H1 (cell line): ENCODE data around the gene OSM. TPM values are rescaled to one million over a fixed set of nuclear protein-coding genes. Genes with fewer than 3 reads are reported as not detected.

Experiments
- CTCF ChIA-PET: fragments of 300-600 bp; sonication (Branson Sonifier 250); formaldehyde crosslinking; loops from one replicate; lab custom pipeline; 2021; ENCODE audit not compliant: partially characterized antibody; lab: Charles Lee
- POLR2A ChIA-PET: fragments of 300-600 bp; sonication (Branson Sonifier 250); formaldehyde crosslinking; loops from one replicate; lab custom pipeline; 2021; ENCODE audit warnings: inconsistent platforms; ENCODE audit not compliant: partially characterized antibody; lab: Charles Lee
- DNase-seq, 2 experiments: peaks; one replicate each; pipeline versions ENCODE4 v3.0.0 to v3.0.0-alpha.2; 2010 to 2022; ENCODE audit warnings: low spot score in 2 of 2, low read depth in 1 of 2, mixed read lengths in 1 of 2
- FAIRE-seq: peaks from 2 replicates; lab custom pipeline; 2011; peaks lifted over from hg19 to GRCh38; lab: Jason Lieb, UNC
- H2AFZ ChIP-seq: 2 replicates; pipeline ENCODE4 v1.8.1; 2012; ENCODE audit warnings: low read length, inconsistent platforms
- H2AK5ac ChIP-seq: 2 replicates; pipeline ENCODE4 v1.6.1; 2013; ENCODE audit warnings: low read depth, low read length
- H2BK120ac ChIP-seq: replicated peaks from 2 replicates; pipeline ENCODE3; 2013; ENCODE audit warnings: low read depth, low read length, inconsistent platforms
- H2BK12ac ChIP-seq: 2 replicates; pipeline ENCODE4 v1.6.1; 2013; ENCODE audit warnings: low read depth, low read length
- H2BK15ac ChIP-seq: 2 replicates; pipeline ENCODE4 v1.6.1; 2013; ENCODE audit warnings: low read length
- H2BK20ac ChIP-seq: 2 replicates; pipeline ENCODE4 v1.6.1; 2013; ENCODE audit warnings: low read length
- H2BK5ac ChIP-seq: 2 replicates; pipeline ENCODE4 v1.6.1; 2013; ENCODE audit warnings: low read depth, low read length
- H3K14ac ChIP-seq: 2 replicates; pipeline ENCODE4 v1.6.1; 2013; ENCODE audit warnings: inconsistent platforms; ENCODE audit not compliant: insufficient read length
- H3K18ac ChIP-seq: 2 replicates; pipeline ENCODE4 v1.6.1; 2013; ENCODE audit warnings: low read length; ENCODE audit errors: extremely low read depth
- H3K23ac ChIP-seq: 2 replicates; pipeline ENCODE4 v1.6.1; 2013; ENCODE audit warnings: inconsistent platforms; ENCODE audit not compliant: insufficient read length
- H3K23me2 ChIP-seq: 2 replicates; pipeline ENCODE4 v1.6.1; 2013; ENCODE audit warnings: low read depth, low read length
- H3K27ac ChIP-seq: 2 replicates; pipeline ENCODE4 v1.6.1; 2011; ENCODE audit warnings: low read depth, low read length, inconsistent platforms
- H3K27me3 ChIP-seq, 4 experiments: replicated peaks in 1 of 4; 1 replicate in 1 of 4; 2 replicates in 3 of 4; pipeline versions ENCODE4 v1.6.1 to v1.8.1; 2011 to 2013; ENCODE audit warnings: low read length in 3 of 4, mild to moderate bottlenecking in 3 of 4, inconsistent platforms in 2 of 4, mixed read lengths in 2 of 4, moderate library complexity in 1 of 4; ENCODE audit not compliant: control insufficient read depth in 3 of 4, insufficient read depth in 3 of 4; ENCODE audit errors: extremely low read depth in 1 of 4
- H3K36me3 ChIP-seq, 4 experiments: 2 replicates each; pipeline versions ENCODE4 v1.6.1 to v1.8.1; 2011 to 2013; ENCODE audit warnings: mild to moderate bottlenecking in 4 of 4, low read length in 3 of 4, moderate library complexity in 2 of 4, control low read depth in 1 of 4, inconsistent platforms in 1 of 4; ENCODE audit not compliant: insufficient read depth in 4 of 4, control insufficient read depth in 2 of 4
- H3K4ac ChIP-seq: replicated peaks from 2 replicates; pipeline ENCODE3; 2013; ENCODE audit warnings: low read length, low read depth, mixed read lengths, inconsistent platforms; ENCODE audit not compliant: insufficient read length
- H3K4me1 ChIP-seq, 4 experiments: replicated peaks in 1 of 4; 1 replicate in 1 of 4; 2 replicates in 3 of 4; pipeline versions ENCODE4 v1.6.1 to v1.8.1; 2011 to 2013; ENCODE audit warnings: low read length in 3 of 4, inconsistent platforms in 2 of 4, mixed read lengths in 1 of 4; ENCODE audit not compliant: insufficient read depth in 4 of 4, control insufficient read depth in 3 of 4
- H3K4me2 ChIP-seq, 2 experiments: 2 replicates each; pipeline versions ENCODE4 v1.6.1 to v1.8.1; 2011 to 2013; ENCODE audit warnings: low read depth in 2 of 2, low read length in 2 of 2, control low read depth in 1 of 2, inconsistent platforms in 1 of 2, mild to moderate bottlenecking in 1 of 2; ENCODE audit not compliant: insufficient read depth in 1 of 2
- H3K4me3 ChIP-seq, 4 experiments: fragments of 200-600, 300-600 bp in 1 of 4; sonication (generic), shearing (Covaris generic), sonication (Bioruptor Twin) in 1 of 4; 2 replicates each; pipeline versions ENCODE4 v1.5.1 to v1.8.1; 2011 to 2016; ENCODE audit warnings: low read length in 4 of 4, low read depth in 3 of 4, control low read depth in 2 of 4, inconsistent platforms in 2 of 4, mild to moderate bottlenecking in 2 of 4, mixed read lengths in 1 of 4, moderate library complexity in 1 of 4; ENCODE audit not compliant: insufficient read depth in 2 of 4; ENCODE audit errors: extremely low read depth in 1 of 4
- H3K56ac ChIP-seq: replicated peaks from 2 replicates; pipeline ENCODE3; 2013; ENCODE audit warnings: low read depth, mild to moderate bottlenecking, mixed read lengths, low read length, inconsistent platforms; ENCODE audit not compliant: insufficient read length
- H3K79me1 ChIP-seq: 2 replicates; pipeline ENCODE4 v1.6.1; 2013; ENCODE audit warnings: low read depth, low read length, control low read depth
- H3K79me2 ChIP-seq, 2 experiments: 2 replicates each; pipeline versions ENCODE4 v1.6.1 to v1.8.1; 2012 to 2013; ENCODE audit warnings: low read length in 2 of 2, mild to moderate bottlenecking in 2 of 2, inconsistent platforms in 1 of 2; ENCODE audit not compliant: insufficient read depth in 2 of 2, control insufficient read depth in 1 of 2
- H3K9ac ChIP-seq, 4 experiments: replicated peaks in 1 of 4; 1 replicate in 1 of 4; 2 replicates in 3 of 4; pipeline versions ENCODE4 v1.6.1 to v1.8.1; 2011 to 2013; ENCODE audit warnings: low read depth in 3 of 4, low read length in 3 of 4, control low read depth in 2 of 4, mild to moderate bottlenecking in 2 of 4, moderate library complexity in 2 of 4, inconsistent platforms in 1 of 4; ENCODE audit errors: extremely low read depth in 1 of 4
- H3K9me3 ChIP-seq, 2 experiments: 2 replicates each; pipeline versions ENCODE4 v1.6.1 to v1.8.1; 2012 to 2013; ENCODE audit warnings: mild to moderate bottlenecking in 2 of 2, moderate library complexity in 2 of 2, control low read depth in 1 of 2, inconsistent platforms in 1 of 2, low read depth in 1 of 2, low read length in 1 of 2, mixed read lengths in 1 of 2; ENCODE audit not compliant: insufficient read depth in 2 of 2
- H4K20me1 ChIP-seq, 2 experiments: replicated peaks in 1 of 2; 2 replicates each; pipeline versions ENCODE3 to v1.8.1; 2011 to 2013; ENCODE audit warnings: inconsistent platforms in 2 of 2, low read length in 2 of 2, mild to moderate bottlenecking in 1 of 2; ENCODE audit not compliant: insufficient read depth in 2 of 2, control insufficient read depth in 1 of 2
- H4K5ac ChIP-seq: 2 replicates; pipeline ENCODE4 v1.6.1; 2013; ENCODE audit warnings: low read length, low read depth, mixed read lengths, inconsistent platforms; ENCODE audit not compliant: insufficient read length
- H4K8ac ChIP-seq: 2 replicates; pipeline ENCODE4 v1.8.0; 2013; ENCODE audit warnings: mild to moderate bottlenecking, moderate library complexity, low read length, inconsistent platforms; ENCODE audit not compliant: insufficient read depth; ENCODE audit errors: extremely low read depth
- H4K91ac ChIP-seq: replicated peaks from 2 replicates; pipeline ENCODE3; 2013; ENCODE audit warnings: low read length, mixed read lengths, inconsistent platforms; ENCODE audit not compliant: insufficient read length
- GABPA ChIP-seq: IDR thresholded peaks from 2 replicates; pipeline ENCODE4 v1.6.1; 2011; ENCODE audit warnings: mild to moderate bottlenecking, low read length, moderate library complexity, borderline replicate concordance; ENCODE audit not compliant: insufficient read depth
- GTF2F1 ChIP-seq: IDR thresholded peaks from 2 replicates; pipeline ENCODE4 v1.6.1; 2012; ENCODE audit warnings: low read depth, low read length, improper control_type of control experiment, borderline replicate concordance
- HDAC2 ChIP-seq, 2 experiments: fragments of 300-600 bp in 1 of 2; sonication (generic) in 1 of 2; IDR thresholded peaks; 2 replicates each; pipeline ENCODE4 v1.6.1; 2011 to 2012; ENCODE audit warnings: low read depth in 2 of 2, low read length in 2 of 2, mild to moderate bottlenecking in 2 of 2, moderate library complexity in 2 of 2, borderline replicate concordance in 1 of 2, inconsistent platforms in 1 of 2
- JUN ChIP-seq: IDR thresholded peaks from 2 replicates; pipeline ENCODE4 v1.6.1; 2011; ENCODE audit warnings: low read depth, mild to moderate bottlenecking, improper control_type of control experiment, low read length
- KDM4A ChIP-seq: IDR thresholded peaks from one replicate; pipeline ENCODE4 v1.7.1; 2012; ENCODE audit warnings: low read depth, mild to moderate bottlenecking, moderate library complexity, low read length, inconsistent platforms; ENCODE audit not compliant: severe bottlenecking
- RAD21 ChIP-seq, 2 experiments: IDR thresholded peaks in 1 of 2; conservative IDR thresholded peaks in 1 of 2; 2 replicates each; pipeline ENCODE4 v1.6.1; 2011; ENCODE audit warnings: low read depth in 2 of 2, low read length in 2 of 2, improper control_type of control experiment in 1 of 2, inconsistent platforms in 1 of 2, mild to moderate bottlenecking in 1 of 2, moderate library complexity in 1 of 2
- SIRT6 ChIP-seq: IDR thresholded peaks from one replicate; pipeline ENCODE4 v1.7.1; 2012; ENCODE audit warnings: low read length, inconsistent platforms
- WGBS, 2 experiments: shearing (Covaris generic) in 1 of 2; methylation state at CpG; one replicate each; pipeline versions ENCODE4 v1.1.6 to v1.1.7; 2013 to 2015; ENCODE audit warnings: low lambda C conversion rate in 2 of 2, mixed read lengths in 2 of 2, inconsistent platforms in 1 of 2, low coverage in 1 of 2, missing lambda C conversion rate in 1 of 2; ENCODE audit not compliant: insufficient replicate concordance in 2 of 2, insufficient coverage in 1 of 2, insufficient read length in 1 of 2; ENCODE audit errors: extremely low coverage in 1 of 2, missing lambda C conversion rate in 1 of 2; 5-methylcytosine and 5-hydroxymethylcytosine counted together
- polyA plus RNA-seq, 7 experiments: library from polyadenylated mRNA; depleted of rRNA in 3 of 7; stranded (reverse) in 5 of 7; unstranded in 2 of 7; fragments of >200 nt in 5 of 7; fragments of 200-250 nt in 2 of 7; gene quantifications; 1 replicate in 5 of 7; 2 replicates in 1 of 7; 4 replicates in 1 of 7; pipeline versions ENCODE4 v1.2.1 to v1.2.3, GENCODE V29; 2011 to 2013; ENCODE audit warnings: missing spikeins in 2 of 7, mixed read lengths in 2 of 7
- total RNA-seq: library from RNA; stranded (reverse); fragmentation: NEBNext Ultra II Directional; extraction: Animal tissue kit (Norgen Biotek cat#: 25700); gene quantifications from 2 replicates; pipeline ENCODE4 v1.2.1, GENCODE V29; 2021
- TF ChIP-seq, protein P1 (sequence below): IDR thresholded peaks from 2 replicates; pipeline ENCODE4 v1.6.1; 2012; ENCODE audit warnings: inconsistent platforms

Gene OSM
- total and polyA plus RNA-seq, 2 of the 8 experiments (the other 6 are each of a cell fraction or from before 2014, with no cell fraction given) = not detected

DNA sequence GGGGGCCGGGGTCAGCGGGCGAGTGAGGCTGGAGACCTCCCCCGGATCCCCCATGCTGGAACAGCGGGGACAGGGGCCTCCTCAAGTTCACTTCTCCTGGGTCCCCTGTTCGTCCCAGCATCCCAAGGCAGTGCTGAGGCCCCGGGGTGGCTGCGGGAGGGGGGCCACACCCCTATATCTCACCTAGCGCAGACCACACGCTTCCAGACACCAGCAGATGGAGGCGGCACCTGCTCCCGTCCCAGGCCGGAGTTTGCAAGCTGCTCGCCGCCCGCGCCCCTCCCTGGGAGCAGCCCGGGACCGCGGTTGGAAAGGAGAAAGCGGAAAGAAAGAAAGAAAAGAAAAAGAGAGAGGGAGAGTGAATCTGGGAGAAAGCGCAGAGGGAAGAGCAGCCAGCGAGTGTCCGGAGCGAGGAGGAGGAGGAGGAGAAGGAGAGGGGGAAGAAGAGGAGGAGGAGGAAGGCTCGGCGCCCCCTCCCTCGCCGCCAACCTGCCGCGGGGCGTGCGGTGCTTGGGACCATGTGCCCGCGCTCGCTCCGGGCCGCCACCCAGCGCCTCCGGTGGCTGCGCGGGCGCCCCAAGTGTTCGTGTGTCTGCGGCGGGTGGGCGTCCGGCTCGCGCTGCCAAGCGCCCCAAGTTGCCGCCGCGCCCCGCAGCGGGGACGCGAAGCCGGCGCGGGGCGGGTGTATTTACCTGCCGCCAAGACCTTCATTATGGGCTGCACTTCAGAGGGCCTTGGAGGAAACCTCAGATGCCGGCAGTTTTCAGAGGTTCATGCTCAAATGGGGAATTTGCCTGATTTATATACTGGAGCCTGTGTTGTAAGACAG is 20.5 kb downstream of the OSM start, which contains the start of gene LIF:
Gene LIF (minus strand): TSS at position 775 of the 829 bp plus-strand sequence. CDS start 64 bp downstream, at position 711.
- H2BK15ac ChIP-seq = peak within 1 kb of the TSS; percentile 95; the same call in 1 of the 2 replicates
- ChIA-PET CTCF (interaction anchor here (1.3 kb wide), 1 partner anchor 138 kb away, joined by 4 read pairs; no protein-coding TSS in a partner anchor), POLR2A (interaction anchor here (1.0 to 1.6 kb wide), 5 partner anchors 9 to 234 kb away, joined by 3 to 5 read pairs (median 3); no protein-coding TSS in a partner anchor)
- peak within 1 kb of the TSS; percentile 82 for H4K91ac ChIP-seq
- peak within 1 kb of the TSS; percentile 93 for H3K4ac ChIP-seq
- no peaks in the 10 kb centered on the region for H3K9me3 ChIP-seq
- peak in 1 of 2 experiments; percentile 75 for DNase-seq
- no peak within 1 kb of the TSS for H3K14ac ChIP-seq
- H3K27ac ChIP-seq = no peak within 1 kb of the TSS
- peak within 1 kb of the TSS; percentile 87 for H3K18ac ChIP-seq
- H2BK5ac ChIP-seq = peak within 1 kb of the TSS; percentile 87; the same call in 1 of the 2 replicates
- whole genome bisulfite sequencing, 2 experiments = 6% methylated on average over 30 of the region's 64 CpGs; no CpG with 5 or more reads in 1 of the 2 experiments
- peak within 1 kb of the TSS; percentile 38; the same call in 1 of the 2 replicates for H2AFZ ChIP-seq
- peak within 1 kb of the TSS; percentile 42 to 67 (median 58); a peak in 5 of 7 replicates for H3K9ac ChIP-seq
- H2AK5ac ChIP-seq = no peak within 1 kb of the TSS
- peak within 1 kb of the TSS; percentile 81; the same call in 1 of the 2 replicates for H2BK12ac ChIP-seq
- peak within 1 kb of the TSS; percentile 49 to 72 (median 65) for H3K4me3 ChIP-seq
- no peak within 1 kb of the TSS for H3K23ac ChIP-seq
- H3K79me2 ChIP-seq = no peaks in the 10 kb centered on the region
- H4K5ac ChIP-seq = peak within 1 kb of the TSS; percentile 22
- peak within 1 kb of the TSS; percentile 61; the same call in 1 of the 2 replicates for H2BK20ac ChIP-seq
- FAIRE-seq = no peak
- peaks cover 0 to 20% (median 11%) of the 10 kb centered on the region in 4 experiments; a peak in 6 of 7 replicates for H3K4me1 ChIP-seq
- H3K23me2 ChIP-seq = peaks cover 12% of the 10 kb centered on the region; the same call in 1 of the 2 replicates
- H4K20me1 ChIP-seq = peaks cover 0 to 2% of the 10 kb centered on the region in 2 experiments
- peak within 1 kb of the TSS; percentile 34 for H3K56ac ChIP-seq
- H3K79me1 ChIP-seq = peaks cover 4% of the 10 kb centered on the region
- H3K27me3 ChIP-seq = no peaks in the 10 kb centered on the region; a peak in 2 of 7 replicates
- peak within 1 kb of the TSS; percentile 83 to 94 for H3K4me2 ChIP-seq
- peak within 1 kb of the TSS; percentile 51 for H2BK120ac ChIP-seq
- H4K8ac ChIP-seq = peak within 1 kb of the TSS; percentile 62; the same call in 1 of the 2 replicates
- 0 out of 8 replicates have a peak, but pooled peaks cover 0 to 5% (median 0%) of the 10 kb centered on the region in 4 experiments for H3K36me3 ChIP-seq
- TF ChIP-seq HDAC2 (IDR thresholded peaks at IDR 0.05; ENCODE audit: borderline replicate concordance in 1 of 2, low read depth in 2 of 2, low read length in 2 of 2) (no peak), KDM4A (peak; percentile 52), RAD21 (IDR thresholded peaks at IDR 0.05 in 1 of 2, conservative IDR thresholded peaks at IDR 0.05 in 1 of 2; ENCODE audit: low read depth in 2 of 2, low read length in 2 of 2) (peak in 1 of 2 experiments; percentile 6; a peak in 1 of 4 replicates), JUN (no peak), GABPA (0 out of 2 replicates have a peak, but pooled peaks have one; percentile 32), SIRT6 (no peak), GTF2F1 (no peak)
- TF ChIP-seq, protein P1, sequence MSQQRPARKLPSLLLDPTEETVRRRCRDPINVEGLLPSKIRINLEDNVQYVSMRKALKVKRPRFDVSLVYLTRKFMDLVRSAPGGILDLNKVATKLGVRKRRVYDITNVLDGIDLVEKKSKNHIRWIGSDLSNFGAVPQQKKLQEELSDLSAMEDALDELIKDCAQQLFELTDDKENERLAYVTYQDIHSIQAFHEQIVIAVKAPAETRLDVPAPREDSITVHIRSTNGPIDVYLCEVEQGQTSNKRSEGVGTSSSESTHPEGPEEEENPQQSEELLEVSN = peak; percentile 79
